Tibial nerve (tissue), 4 donors: Measurements from ENCODE around the gene LHPP. TPM values are rescaled to one million over a fixed set of nuclear protein-coding genes. Genes with fewer than 3 reads are reported as not detected.
A peak's percentile ranks its signal among the peaks of the same experiment; 100 is the strongest.

Source experiments
- DNase-seq, 2 donors: peaks; one replicate each; pipeline ENCODE4 v3.0.0-alpha.2; 2019; ENCODE audit warnings: low spot score in 2 of 2
- H3K27ac ChIP-seq, 4 donors: fragments of 200-600 bp; sonication (generic) in 3 of 4; one replicate each; pipeline ENCODE4 v1.5.1; 2017 to 2019; ENCODE audit warnings: mild to moderate bottlenecking in 1 of 4
- H3K27me3 ChIP-seq, 2 donors: fragments of 200-600 bp; sonication (generic) in 1 of 2; one replicate each; pipeline versions ENCODE4 v1.5.1 to v1.6.0; 2017 to 2019
- H3K36me3 ChIP-seq, 3 donors: fragments of 200-600 bp; sonication (generic); one replicate each; pipeline ENCODE4 v1.5.1; 2018 to 2019
- H3K4me1 ChIP-seq, 4 donors: fragments of 200-600 bp; sonication (generic) in 3 of 4; one replicate each; pipeline ENCODE4 v1.5.1; 2017 to 2019
- H3K4me3 ChIP-seq, 4 donors: fragments of 200-600 bp; sonication (generic) in 3 of 4; one replicate each; pipeline ENCODE4 v1.5.1; 2017 to 2019; ENCODE audit warnings: mild to moderate bottlenecking in 1 of 4, moderate library complexity in 1 of 4
- H3K9me3 ChIP-seq, 4 donors: fragments of 200-600 bp; sonication (generic) in 3 of 4; one replicate each; pipeline ENCODE4 v1.5.1; 2017 to 2019
- CTCF ChIP-seq, 5 experiments: fragments of 200-600 bp in 3 of 5; fragments of 450-650 bp in 2 of 5; sonication (generic) in 3 of 5; IDR thresholded peaks; one replicate each; pipeline ENCODE4 v1.5.1; 2016 to 2019; ENCODE audit warnings: antibody characterized with exemption in 5 of 5, mild to moderate bottlenecking in 3 of 5, moderate library complexity in 2 of 5
- EP300 ChIP-seq, 2 donors: sonication (generic); formaldehyde crosslinking; IDR thresholded peaks; one replicate each; pipeline ENCODE4 v1.6.1; 2017; ENCODE audit warnings: antibody characterized with exemption in 2 of 2, mild to moderate bottlenecking in 1 of 2
- POLR2A ChIP-seq, 2 donors: fragments of 450-650 bp; IDR thresholded peaks; one replicate each; pipeline ENCODE4 v1.6.1; 2017; ENCODE audit warnings: antibody characterized with exemption in 2 of 2, mild to moderate bottlenecking in 2 of 2, moderate library complexity in 2 of 2
- WGBS, 2 donors: methylation state at CpG; one replicate each; pipeline ENCODE4 v1.1.5; 2018; 5-methylcytosine and 5-hydroxymethylcytosine counted together
- total RNA-seq, 4 donors: library from RNA; depleted of rRNA; stranded (reverse); fragments of >200 nt; gene quantifications; one replicate each; pipeline ENCODE4 v1.1.0, GENCODE V29; 2016

LHPP gene
- total RNA-seq, 4 donors from 2014 or later = 25.5 to 211 (median 123) TPM

GRCh38 chr10:124418726-124419501 is 42.7 kb upstream of the LHPP start, which contains the start of gene OAT:
Gene OAT (minus strand): TSS chr10:124418923. CDS start chr10:124412171, 6,752 bp downstream.
- 6 to 12% methylated on average over 18 to 47 of the region's 70 CpGs for WGBS, 2 donors
- Histone ChIP-seq H3K4me3 (peak within 1 kb of the TSS; percentile 74 to 94 (median 88)), H3K36me3 (no peaks in the 10 kb centered on the region), H3K9me3 (no peaks in the 10 kb centered on the region), H3K4me1 (peaks cover 0 to 46% (median 32%) of the 10 kb centered on the region in 4 donors), H3K27ac (peak within 1 kb of the TSS; percentile 79 to 95 (median 90)), H3K27me3 (peaks cover 0 to 6% of the 10 kb centered on the region in 2 donors)
- peak; percentile 64 to 99 for TF ChIP-seq EP300 (IDR thresholded peaks at IDR 0.05)
- TF ChIP-seq POLR2A (IDR thresholded peaks at IDR 0.05) = peak; percentile 98 to 99
- TF ChIP-seq CTCF (IDR thresholded peaks at IDR 0.05) = peak in 2 of 5 experiments; percentile 37 to 46
- DNase-seq = peak; percentile 96

- DNase-seq = no peak
- Histone ChIP-seq H3K4me3 (peak overlapping the region in 1 of 4 donors; percentile 94), H3K9me3 (no peaks in the 10 kb centered on the region), H3K27ac (peak overlapping the region in 1 of 4 donors; percentile 92), H3K36me3 (no peaks in the 10 kb centered on the region), H3K27me3 (peaks cover 0 to 6% of the 10 kb centered on the region in 2 donors), H3K4me1 (peaks cover 0 to 38% (median 27%) of the 10 kb centered on the region in 4 donors)
- WGBS, 2 donors = 91% methylated on average over 8 to 10 of the region's 10 CpGs
- TF ChIP-seq CTCF (IDR thresholded peaks at IDR 0.05) (no peak), POLR2A (IDR thresholded peaks at IDR 0.05) (no peak), EP300 (IDR thresholded peaks at IDR 0.05) (no peak)
These were observed 42.0 kb upstream of the LHPP start for GRCh38 chr10:124419635-124420034.

GRCh38 chr10:124420254-124420653 is 41.4 kb upstream of the LHPP start:
- no peaks in the 10 kb centered on the region for H3K9me3 ChIP-seq
- WGBS, 2 donors = 13 to 44% methylated on average over 1 of the region's 1 CpG
- peaks cover 0 to 32% (median 23%) of the 10 kb centered on the region in 4 donors for H3K4me1 ChIP-seq
- no peak overlapping the region for H3K4me3 ChIP-seq
- no peaks in the 10 kb centered on the region for H3K36me3 ChIP-seq
- H3K27me3 ChIP-seq = peaks cover 0 to 6% of the 10 kb centered on the region in 2 donors
- H3K27ac ChIP-seq = no peak overlapping the region
- no peak for DNase-seq
- no peak for TF ChIP-seq EP300 (IDR thresholded peaks at IDR 0.05)
- no peak for TF ChIP-seq POLR2A (IDR thresholded peaks at IDR 0.05)
- no peak for TF ChIP-seq CTCF (IDR thresholded peaks at IDR 0.05)

- Histone ChIP-seq H3K4me1 (peaks cover 0 to 8% (median 6%) of the 10 kb centered on the region in 4 donors), H3K36me3 (no peaks in the 10 kb centered on the region), H3K27ac (no peak overlapping the region), H3K27me3 (peaks cover 0 to 25% of the 10 kb centered on the region in 2 donors), H3K9me3 (no peaks in the 10 kb centered on the region), H3K4me3 (no peak overlapping the region)
- WGBS, 2 donors = 80 to 81% methylated on average over 12 of the region's 12 CpGs
- DNase-seq = no peak
- TF ChIP-seq POLR2A (IDR thresholded peaks at IDR 0.05) (no peak), CTCF (IDR thresholded peaks at IDR 0.05) (no peak), EP300 (IDR thresholded peaks at IDR 0.05) (no peak)
These were observed 38.9 kb upstream of the LHPP start for GRCh38 chr10:124422742-124423141.

GRCh38 chr10:124423813-124424212 is 37.8 kb upstream of the LHPP start:
- Histone ChIP-seq H3K4me3 (no peak overlapping the region), H3K27me3 (peaks cover 0 to 29% of the 10 kb centered on the region in 2 donors), H3K27ac (no peak overlapping the region), H3K4me1 (peaks cover 0 to 5% (median 2%) of the 10 kb centered on the region in 4 donors), H3K9me3 (no peaks in the 10 kb centered on the region), H3K36me3 (no peaks in the 10 kb centered on the region)
- no peak for TF ChIP-seq EP300 (IDR thresholded peaks at IDR 0.05)
- TF ChIP-seq CTCF (IDR thresholded peaks at IDR 0.05) = no peak
- TF ChIP-seq POLR2A (IDR thresholded peaks at IDR 0.05) = no peak
- WGBS, 2 donors = 81 to 88% methylated on average over 5 of the region's 5 CpGs
- DNase-seq = no peak
